Measurements from ENCODE around the gene KRTAP10-4.

DNA sequence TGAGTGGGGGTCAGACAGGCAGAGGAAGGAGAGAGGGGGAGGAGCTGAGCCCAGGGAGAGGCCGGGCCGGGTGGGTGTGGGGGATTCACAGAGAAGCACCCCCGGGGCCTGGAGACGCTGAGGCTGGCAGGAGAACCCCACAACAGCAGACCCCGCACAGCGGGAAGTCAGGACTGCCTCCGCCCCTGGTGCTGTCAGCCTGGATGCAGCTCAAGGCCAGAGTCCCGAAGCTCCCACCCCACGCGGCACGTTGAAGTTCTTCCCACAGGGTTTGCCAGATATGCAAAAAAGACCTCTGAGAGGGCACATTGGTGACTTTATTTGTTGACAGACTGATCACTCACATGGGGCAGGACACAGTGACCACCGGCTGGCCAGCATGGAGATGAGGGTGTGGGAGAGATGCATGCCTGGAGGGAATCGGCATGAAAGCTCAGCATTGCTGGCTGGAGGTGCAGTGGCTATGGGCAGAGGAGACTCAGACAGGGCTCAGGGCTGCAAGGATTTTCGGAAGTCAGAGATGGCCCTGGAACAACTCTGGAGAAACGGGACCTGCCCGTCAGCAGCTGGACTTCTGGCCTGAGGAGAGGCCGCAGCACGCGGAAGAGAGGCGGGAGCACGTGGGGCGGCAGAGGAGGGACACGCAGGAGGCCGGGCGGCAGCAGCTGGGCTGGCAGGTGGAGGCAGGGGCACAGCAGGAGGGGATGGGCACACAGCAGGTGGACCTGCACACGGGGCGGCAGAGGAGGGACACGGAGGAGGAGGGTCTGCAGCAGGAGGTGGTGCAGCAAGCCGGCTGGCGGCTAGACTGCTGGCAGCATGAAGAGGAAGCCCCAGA, 15.8 kb upstream of the KRTAP10-4 start:
- TF ChIP-seq EP300 (IDR thresholded peaks at IDR 0.05; ENCODE audit: borderline replicate concordance in 1 of 2, control insufficient read depth in 1 of 2, low read depth in 2 of 2, low read length in 2 of 2) = no peak
- no peak for TF ChIP-seq SP1 (IDR thresholded peaks at IDR 0.05; ENCODE audit: low read depth, low read length)
- no peak for TF ChIP-seq CBFB (IDR thresholded peaks at IDR 0.05; ENCODE audit: low read depth)
- TF ChIP-seq NRF1 (conservative IDR thresholded peaks at IDR 0.05; ENCODE audit: low read depth, low read length) = no peak
- TF ChIP-seq, protein P1, sequence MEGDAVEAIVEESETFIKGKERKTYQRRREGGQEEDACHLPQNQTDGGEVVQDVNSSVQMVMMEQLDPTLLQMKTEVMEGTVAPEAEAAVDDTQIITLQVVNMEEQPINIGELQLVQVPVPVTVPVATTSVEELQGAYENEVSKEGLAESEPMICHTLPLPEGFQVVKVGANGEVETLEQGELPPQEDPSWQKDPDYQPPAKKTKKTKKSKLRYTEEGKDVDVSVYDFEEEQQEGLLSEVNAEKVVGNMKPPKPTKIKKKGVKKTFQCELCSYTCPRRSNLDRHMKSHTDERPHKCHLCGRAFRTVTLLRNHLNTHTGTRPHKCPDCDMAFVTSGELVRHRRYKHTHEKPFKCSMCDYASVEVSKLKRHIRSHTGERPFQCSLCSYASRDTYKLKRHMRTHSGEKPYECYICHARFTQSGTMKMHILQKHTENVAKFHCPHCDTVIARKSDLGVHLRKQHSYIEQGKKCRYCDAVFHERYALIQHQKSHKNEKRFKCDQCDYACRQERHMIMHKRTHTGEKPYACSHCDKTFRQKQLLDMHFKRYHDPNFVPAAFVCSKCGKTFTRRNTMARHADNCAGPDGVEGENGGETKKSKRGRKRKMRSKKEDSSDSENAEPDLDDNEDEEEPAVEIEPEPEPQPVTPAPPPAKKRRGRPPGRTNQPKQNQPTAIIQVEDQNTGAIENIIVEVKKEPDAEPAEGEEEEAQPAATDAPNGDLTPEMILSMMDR (IDR thresholded peaks at IDR 0.05 in 2 of 3, conservative IDR thresholded peaks at IDR 0.05 in 1 of 3; ENCODE audit: control insufficient read depth in 2 of 3, extremely low read depth in 1 of 3, insufficient read depth in 1 of 3, low read depth in 3 of 3, low read length in 3 of 3) = no peak
- TF ChIP-seq EZH2 (IDR thresholded peaks at IDR 0.05; ENCODE audit: borderline replicate concordance, control insufficient read depth, low read depth, low read length) = no peak
- no peak for TF ChIP-seq CREM (IDR thresholded peaks at IDR 0.05; ENCODE audit: low read depth)
- TF ChIP-seq RELA (IDR thresholded peaks at IDR 0.05; ENCODE audit: borderline replicate concordance, partially characterized antibody) = no peak
- no peak for TF ChIP-seq ASH2L (IDR thresholded peaks at IDR 0.05; ENCODE audit: borderline replicate concordance, low read depth)
- no peak for TF ChIP-seq TAF1 (IDR thresholded peaks at IDR 0.05; ENCODE audit: borderline replicate concordance, low read depth, low read length)
- TF ChIP-seq ZNF274 (IDR thresholded peaks at IDR 0.05; ENCODE audit: insufficient read depth, insufficient read length) = no peak
- TF ChIP-seq, protein P2, sequence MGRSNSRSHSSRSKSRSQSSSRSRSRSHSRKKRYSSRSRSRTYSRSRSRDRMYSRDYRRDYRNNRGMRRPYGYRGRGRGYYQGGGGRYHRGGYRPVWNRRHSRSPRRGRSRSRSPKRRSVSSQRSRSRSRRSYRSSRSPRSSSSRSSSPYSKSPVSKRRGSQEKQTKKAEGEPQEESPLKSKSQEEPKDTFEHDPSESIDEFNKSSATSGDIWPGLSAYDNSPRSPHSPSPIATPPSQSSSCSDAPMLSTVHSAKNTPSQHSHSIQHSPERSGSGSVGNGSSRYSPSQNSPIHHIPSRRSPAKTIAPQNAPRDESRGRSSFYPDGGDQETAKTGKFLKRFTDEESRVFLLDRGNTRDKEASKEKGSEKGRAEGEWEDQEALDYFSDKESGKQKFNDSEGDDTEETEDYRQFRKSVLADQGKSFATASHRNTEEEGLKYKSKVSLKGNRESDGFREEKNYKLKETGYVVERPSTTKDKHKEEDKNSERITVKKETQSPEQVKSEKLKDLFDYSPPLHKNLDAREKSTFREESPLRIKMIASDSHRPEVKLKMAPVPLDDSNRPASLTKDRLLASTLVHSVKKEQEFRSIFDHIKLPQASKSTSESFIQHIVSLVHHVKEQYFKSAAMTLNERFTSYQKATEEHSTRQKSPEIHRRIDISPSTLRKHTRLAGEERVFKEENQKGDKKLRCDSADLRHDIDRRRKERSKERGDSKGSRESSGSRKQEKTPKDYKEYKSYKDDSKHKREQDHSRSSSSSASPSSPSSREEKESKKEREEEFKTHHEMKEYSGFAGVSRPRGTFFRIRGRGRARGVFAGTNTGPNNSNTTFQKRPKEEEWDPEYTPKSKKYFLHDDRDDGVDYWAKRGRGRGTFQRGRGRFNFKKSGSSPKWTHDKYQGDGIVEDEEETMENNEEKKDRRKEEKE (IDR thresholded peaks at IDR 0.05) = no peak
- TF ChIP-seq, protein P3, sequence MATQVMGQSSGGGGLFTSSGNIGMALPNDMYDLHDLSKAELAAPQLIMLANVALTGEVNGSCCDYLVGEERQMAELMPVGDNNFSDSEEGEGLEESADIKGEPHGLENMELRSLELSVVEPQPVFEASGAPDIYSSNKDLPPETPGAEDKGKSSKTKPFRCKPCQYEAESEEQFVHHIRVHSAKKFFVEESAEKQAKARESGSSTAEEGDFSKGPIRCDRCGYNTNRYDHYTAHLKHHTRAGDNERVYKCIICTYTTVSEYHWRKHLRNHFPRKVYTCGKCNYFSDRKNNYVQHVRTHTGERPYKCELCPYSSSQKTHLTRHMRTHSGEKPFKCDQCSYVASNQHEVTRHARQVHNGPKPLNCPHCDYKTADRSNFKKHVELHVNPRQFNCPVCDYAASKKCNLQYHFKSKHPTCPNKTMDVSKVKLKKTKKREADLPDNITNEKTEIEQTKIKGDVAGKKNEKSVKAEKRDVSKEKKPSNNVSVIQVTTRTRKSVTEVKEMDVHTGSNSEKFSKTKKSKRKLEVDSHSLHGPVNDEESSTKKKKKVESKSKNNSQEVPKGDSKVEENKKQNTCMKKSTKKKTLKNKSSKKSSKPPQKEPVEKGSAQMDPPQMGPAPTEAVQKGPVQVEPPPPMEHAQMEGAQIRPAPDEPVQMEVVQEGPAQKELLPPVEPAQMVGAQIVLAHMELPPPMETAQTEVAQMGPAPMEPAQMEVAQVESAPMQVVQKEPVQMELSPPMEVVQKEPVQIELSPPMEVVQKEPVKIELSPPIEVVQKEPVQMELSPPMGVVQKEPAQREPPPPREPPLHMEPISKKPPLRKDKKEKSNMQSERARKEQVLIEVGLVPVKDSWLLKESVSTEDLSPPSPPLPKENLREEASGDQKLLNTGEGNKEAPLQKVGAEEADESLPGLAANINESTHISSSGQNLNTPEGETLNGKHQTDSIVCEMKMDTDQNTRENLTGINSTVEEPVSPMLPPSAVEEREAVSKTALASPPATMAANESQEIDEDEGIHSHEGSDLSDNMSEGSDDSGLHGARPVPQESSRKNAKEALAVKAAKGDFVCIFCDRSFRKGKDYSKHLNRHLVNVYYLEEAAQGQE (IDR thresholded peaks at IDR 0.05; ENCODE audit: low read depth, low read length) = no peak

Measured in GM12878 (cell line).